ENCODE data around the gene CELF1.
"Not testable (repeated sequence)": the region's sequence is repeated elsewhere in the genome, so short reads cannot be mapped to it uniquely, and the experiment has no call there.

CELF1 gene

GRCh38 chr11:47530721-47531120, 22.2 kb downstream of the CELF1 start:
- H3K9me3 ChIP-seq (ENCODE audit: control insufficient read depth, low read length); H3K4me1 ChIP-seq (ENCODE audit: control insufficient read depth, insufficient read depth, low read length, poor library complexity, severe bottlenecking); DNase-seq; H3K4me3 ChIP-seq (ENCODE audit: insufficient read depth, low read depth, low read length, poor library complexity, severe bottlenecking); H3K27me3 ChIP-seq (replicated peaks; ENCODE audit: control insufficient read depth, insufficient read depth, low read length, poor library complexity, severe bottlenecking); H3K27ac ChIP-seq (ENCODE audit: insufficient read depth, low read length, poor library complexity, severe bottlenecking); H3K36me3 ChIP-seq (ENCODE audit: control insufficient read depth, insufficient read depth, low read length): not testable (repeated sequence)

GRCh38 chr11:47529951-47530350, 23.0 kb downstream of the CELF1 start:
- no peak for DNase-seq
- Histone ChIP-seq H3K9me3 (ENCODE audit: control insufficient read depth, low read length) (no peaks in the 10 kb centered on the region), H3K36me3 (ENCODE audit: control insufficient read depth, insufficient read depth, low read length) (peaks cover 4% of the 10 kb centered on the region), H3K27ac (ENCODE audit: insufficient read depth, low read length, poor library complexity, severe bottlenecking) (no peak overlapping the region), H3K4me3 (ENCODE audit: insufficient read depth, low read depth, low read length, poor library complexity, severe bottlenecking) (no peak overlapping the region), H3K27me3 (replicated peaks; ENCODE audit: control insufficient read depth, insufficient read depth, low read length, poor library complexity, severe bottlenecking) (no peaks in the 10 kb centered on the region), H3K4me1 (ENCODE audit: control insufficient read depth, insufficient read depth, low read length, poor library complexity, severe bottlenecking) (peaks cover 7% of the 10 kb centered on the region)

- Histone ChIP-seq H3K4me3 (ENCODE audit: insufficient read depth, low read depth, low read length, poor library complexity, severe bottlenecking) (no peak overlapping the region), H3K36me3 (ENCODE audit: control insufficient read depth, insufficient read depth, low read length) (peaks cover 4% of the 10 kb centered on the region), H3K27ac (ENCODE audit: insufficient read depth, low read length, poor library complexity, severe bottlenecking) (no peak overlapping the region), H3K9me3 (ENCODE audit: control insufficient read depth, low read length) (no peaks in the 10 kb centered on the region), H3K4me1 (ENCODE audit: control insufficient read depth, insufficient read depth, low read length, poor library complexity, severe bottlenecking) (peaks cover 19% of the 10 kb centered on the region), H3K27me3 (replicated peaks; ENCODE audit: control insufficient read depth, insufficient read depth, low read length, poor library complexity, severe bottlenecking) (no peaks in the 10 kb centered on the region)
- DNase-seq: no peak
These were observed 25.7 kb downstream of the CELF1 start for GRCh38 chr11:47527186-47527585.

GRCh38 chr11:47526032-47526431, 26.9 kb downstream of the CELF1 start:
- H3K4me1 ChIP-seq (ENCODE audit: control insufficient read depth, insufficient read depth, low read length, poor library complexity, severe bottlenecking): peaks cover 18% of the 10 kb centered on the region
- not testable (repeated sequence) for H3K27ac ChIP-seq (ENCODE audit: insufficient read depth, low read length, poor library complexity, severe bottlenecking); DNase-seq; H3K36me3 ChIP-seq (ENCODE audit: control insufficient read depth, insufficient read depth, low read length); H3K9me3 ChIP-seq (ENCODE audit: control insufficient read depth, low read length); H3K27me3 ChIP-seq (replicated peaks; ENCODE audit: control insufficient read depth, insufficient read depth, low read length, poor library complexity, severe bottlenecking); H3K4me3 ChIP-seq (ENCODE audit: insufficient read depth, low read depth, low read length, poor library complexity, severe bottlenecking)

- H3K36me3 ChIP-seq (ENCODE audit: control insufficient read depth, insufficient read depth, low read length): peaks cover 4% of the 10 kb centered on the region
- peaks cover 22% of the 10 kb centered on the region for H3K4me1 ChIP-seq (ENCODE audit: control insufficient read depth, insufficient read depth, low read length, poor library complexity, severe bottlenecking)
- H3K27ac ChIP-seq (ENCODE audit: insufficient read depth, low read length, poor library complexity, severe bottlenecking): peak overlapping the region; percentile 57
- H3K4me3 ChIP-seq (ENCODE audit: insufficient read depth, low read depth, low read length, poor library complexity, severe bottlenecking): peak overlapping the region; percentile 8
- H3K9me3 ChIP-seq (ENCODE audit: control insufficient read depth, low read length): no peaks in the 10 kb centered on the region
- no peaks in the 10 kb centered on the region for H3K27me3 ChIP-seq (replicated peaks; ENCODE audit: control insufficient read depth, insufficient read depth, low read length, poor library complexity, severe bottlenecking)
- no peak for DNase-seq
These were observed 28.5 kb downstream of the CELF1 start for GRCh38 chr11:47524291-47524874.

- Histone ChIP-seq H3K9me3 (ENCODE audit: control insufficient read depth, low read length) (no peaks in the 10 kb centered on the region), H3K4me1 (ENCODE audit: control insufficient read depth, insufficient read depth, low read length, poor library complexity, severe bottlenecking) (peaks cover 27% of the 10 kb centered on the region), H3K27ac (ENCODE audit: insufficient read depth, low read length, poor library complexity, severe bottlenecking) (peak overlapping the region; percentile 57), H3K36me3 (ENCODE audit: control insufficient read depth, insufficient read depth, low read length) (peaks cover 4% of the 10 kb centered on the region), H3K27me3 (replicated peaks; ENCODE audit: control insufficient read depth, insufficient read depth, low read length, poor library complexity, severe bottlenecking) (no peaks in the 10 kb centered on the region), H3K4me3 (ENCODE audit: insufficient read depth, low read depth, low read length, poor library complexity, severe bottlenecking) (no peak overlapping the region)
- peak in 2 of 3 donors; percentile 4 to 19 for DNase-seq
These were observed 29.3 kb downstream of the CELF1 start for GRCh38 chr11:47523490-47524225.

- Histone ChIP-seq H3K9me3 (ENCODE audit: control insufficient read depth, low read length) (no peaks in the 10 kb centered on the region), H3K27ac (ENCODE audit: insufficient read depth, low read length, poor library complexity, severe bottlenecking) (no peak overlapping the region), H3K36me3 (ENCODE audit: control insufficient read depth, insufficient read depth, low read length) (peaks cover 4% of the 10 kb centered on the region), H3K4me3 (ENCODE audit: insufficient read depth, low read depth, low read length, poor library complexity, severe bottlenecking) (no peak overlapping the region), H3K27me3 (replicated peaks; ENCODE audit: control insufficient read depth, insufficient read depth, low read length, poor library complexity, severe bottlenecking) (no peaks in the 10 kb centered on the region), H3K4me1 (ENCODE audit: control insufficient read depth, insufficient read depth, low read length, poor library complexity, severe bottlenecking) (peaks cover 47% of the 10 kb centered on the region)
- DNase-seq: no peak
These were observed 34.5 kb downstream of the CELF1 start for GRCh38 chr11:47518212-47518964.

- Histone ChIP-seq H3K9me3 (ENCODE audit: control insufficient read depth, low read length) (no peaks in the 10 kb centered on the region), H3K4me3 (ENCODE audit: insufficient read depth, low read depth, low read length, poor library complexity, severe bottlenecking) (no peak overlapping the region), H3K4me1 (ENCODE audit: control insufficient read depth, insufficient read depth, low read length, poor library complexity, severe bottlenecking) (peaks cover 43% of the 10 kb centered on the region), H3K27me3 (replicated peaks; ENCODE audit: control insufficient read depth, insufficient read depth, low read length, poor library complexity, severe bottlenecking) (no peaks in the 10 kb centered on the region), H3K27ac (ENCODE audit: insufficient read depth, low read length, poor library complexity, severe bottlenecking) (no peak overlapping the region), H3K36me3 (ENCODE audit: control insufficient read depth, insufficient read depth, low read length) (peaks cover 4% of the 10 kb centered on the region)
- no peak for DNase-seq
These were observed 35.7 kb downstream of the CELF1 start for GRCh38 chr11:47516984-47517853.

- Histone ChIP-seq H3K4me3 (ENCODE audit: insufficient read depth, low read depth, low read length, poor library complexity, severe bottlenecking) (no peak overlapping the region), H3K9me3 (ENCODE audit: control insufficient read depth, low read length) (no peaks in the 10 kb centered on the region), H3K27me3 (replicated peaks; ENCODE audit: control insufficient read depth, insufficient read depth, low read length, poor library complexity, severe bottlenecking) (no peaks in the 10 kb centered on the region), H3K36me3 (ENCODE audit: control insufficient read depth, insufficient read depth, low read length) (peaks cover 4% of the 10 kb centered on the region), H3K4me1 (ENCODE audit: control insufficient read depth, insufficient read depth, low read length, poor library complexity, severe bottlenecking) (peaks cover 49% of the 10 kb centered on the region), H3K27ac (ENCODE audit: insufficient read depth, low read length, poor library complexity, severe bottlenecking) (no peak overlapping the region)
- DNase-seq: no peak
These were observed 36.8 kb downstream of the CELF1 start for GRCh38 chr11:47516155-47516554.
